Lower leg skin (tissue), 3 donors: Measurements from ENCODE around the gene SGCA.

ENCODE experiments used
- CTCF ChIP-seq, 3 donors: fragments of 450-650 bp; IDR thresholded peaks; one replicate each; pipeline ENCODE4 v1.5.1; 2016; ENCODE audit warnings: antibody characterized with exemption in 3 of 3, mild to moderate bottlenecking in 3 of 3, moderate library complexity in 2 of 3
- POLR2A ChIP-seq, 2 donors: fragments of 450-650 bp; IDR thresholded peaks; one replicate each; pipeline ENCODE4 v1.6.1; 2016 to 2017; ENCODE audit warnings: antibody characterized with exemption in 2 of 2, mild to moderate bottlenecking in 1 of 2, moderate library complexity in 1 of 2

GRCh38 chr17:50177983-50178834, 12.4 kb downstream of the SGCA start:
- TF ChIP-seq CTCF (IDR thresholded peaks at IDR 0.05) (peak in 1 of 3 donors; percentile 45), POLR2A (IDR thresholded peaks at IDR 0.05) (no peak)
